HFFc6 (cell line): ENCODE results near the gene EML4. TPM values are rescaled to one million over a fixed set of nuclear protein-coding genes. Genes with fewer than 3 reads are reported as not detected.

Source experiments
- DNase-seq: peaks from one replicate; pipeline ENCODE4 v3.0.0-alpha.2; 2018
- H3K27ac Mint-ChIP-seq: 2 replicates; pipeline ENCODE4 v1.8.0; 2020; ENCODE audit warnings: mild to moderate bottlenecking, mixed read lengths
- H3K27me3 Mint-ChIP-seq: 2 replicates; pipeline ENCODE4 v1.8.0; 2021; ENCODE audit warnings: mild to moderate bottlenecking, moderate library complexity, mixed read lengths; ENCODE audit not compliant: insufficient read depth
- H3K36me3 Mint-ChIP-seq: 2 replicates; pipeline ENCODE4 v1.8.0; 2021; ENCODE audit warnings: low read depth, mixed read lengths
- H3K4me1 Mint-ChIP-seq: 2 replicates; pipeline ENCODE4 v1.8.0; 2020; ENCODE audit warnings: low read depth, mixed read lengths
- H3K4me3 Mint-ChIP-seq: 2 replicates; pipeline ENCODE4 v1.8.0; 2020; ENCODE audit warnings: mild to moderate bottlenecking, moderate library complexity, mixed read lengths
- H3K9me3 Mint-ChIP-seq: 2 replicates; pipeline ENCODE4 v1.8.0; 2020; ENCODE audit warnings: mild to moderate bottlenecking, mixed read lengths
- total RNA-seq, 6 experiments: library from RNA; stranded (reverse); fragmentation: NEBNext Ultra II Directional; extraction: Animal tissue kit (Norgen Biotek cat#: 25700); gene quantifications; 2 replicates in 1 of 6; 3 replicates in 5 of 6; pipeline ENCODE4 v1.2.3, GENCODE V29; 2021
- TF ChIP-seq, protein P1 (sequence below): fragments of 200-600 bp; sonication (generic); IDR thresholded peaks from 2 replicates; pipeline ENCODE4 v1.5.0; 2021; ENCODE audit warnings: antibody characterized with exemption, mild to moderate bottlenecking

The EML4 gene
- total RNA-seq, 6 experiments from 2014 or later: 31.7 to 35.8 (median 33.6) TPM

GRCh38 chr2:42182654-42183308 lies 13.6 kb downstream of the EML4 start:
- H3K9me3 Mint-ChIP-seq: no peaks in the 10 kb centered on the region
- no peaks in the 10 kb centered on the region for H3K27me3 Mint-ChIP-seq
- DNase-seq: no peak
- H3K27ac Mint-ChIP-seq: no peak overlapping the region
- no peaks in the 10 kb centered on the region; the same call in 1 of the 2 replicates for H3K36me3 Mint-ChIP-seq
- no peak overlapping the region for H3K4me3 Mint-ChIP-seq
- TF ChIP-seq, protein P1, sequence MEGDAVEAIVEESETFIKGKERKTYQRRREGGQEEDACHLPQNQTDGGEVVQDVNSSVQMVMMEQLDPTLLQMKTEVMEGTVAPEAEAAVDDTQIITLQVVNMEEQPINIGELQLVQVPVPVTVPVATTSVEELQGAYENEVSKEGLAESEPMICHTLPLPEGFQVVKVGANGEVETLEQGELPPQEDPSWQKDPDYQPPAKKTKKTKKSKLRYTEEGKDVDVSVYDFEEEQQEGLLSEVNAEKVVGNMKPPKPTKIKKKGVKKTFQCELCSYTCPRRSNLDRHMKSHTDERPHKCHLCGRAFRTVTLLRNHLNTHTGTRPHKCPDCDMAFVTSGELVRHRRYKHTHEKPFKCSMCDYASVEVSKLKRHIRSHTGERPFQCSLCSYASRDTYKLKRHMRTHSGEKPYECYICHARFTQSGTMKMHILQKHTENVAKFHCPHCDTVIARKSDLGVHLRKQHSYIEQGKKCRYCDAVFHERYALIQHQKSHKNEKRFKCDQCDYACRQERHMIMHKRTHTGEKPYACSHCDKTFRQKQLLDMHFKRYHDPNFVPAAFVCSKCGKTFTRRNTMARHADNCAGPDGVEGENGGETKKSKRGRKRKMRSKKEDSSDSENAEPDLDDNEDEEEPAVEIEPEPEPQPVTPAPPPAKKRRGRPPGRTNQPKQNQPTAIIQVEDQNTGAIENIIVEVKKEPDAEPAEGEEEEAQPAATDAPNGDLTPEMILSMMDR: no peak
- H3K4me1 Mint-ChIP-seq: peaks cover 39% of the 10 kb centered on the region

- Mint-ChIP-seq H3K4me3 (no peak overlapping the region), H3K27me3 (no peaks in the 10 kb centered on the region), H3K4me1 (peaks cover 39% of the 10 kb centered on the region), H3K9me3 (no peaks in the 10 kb centered on the region), H3K36me3 (no peaks in the 10 kb centered on the region; the same call in 1 of the 2 replicates), H3K27ac (no peak overlapping the region)
- DNase-seq: no peak
- TF ChIP-seq, protein P1: no peak
Observed at GRCh38 chr2:42183775-42184174, 14.6 kb downstream of the EML4 start.

DNA sequence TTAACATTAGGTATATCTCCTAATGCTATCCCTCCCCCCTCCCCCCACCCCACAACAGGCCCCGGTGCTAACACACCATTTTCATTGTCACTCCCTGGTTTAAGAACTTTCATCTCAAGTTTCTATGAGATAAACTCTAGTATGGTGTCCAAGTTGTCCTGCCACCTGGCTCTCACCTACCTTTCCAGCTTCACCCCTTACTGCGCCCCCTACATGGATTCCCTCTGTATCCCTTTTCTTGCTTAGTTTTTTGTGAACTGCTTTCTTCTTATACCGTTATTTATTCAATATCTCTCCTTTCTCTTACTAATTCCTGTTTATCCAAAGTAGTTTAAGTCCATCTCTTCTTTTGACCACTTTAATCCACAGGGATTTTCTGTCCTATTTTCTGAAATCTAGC lies 15.2 kb downstream of the EML4 start:
- H3K27ac Mint-ChIP-seq: no peak overlapping the region; the same call in 1 of the 2 replicates

DNA sequence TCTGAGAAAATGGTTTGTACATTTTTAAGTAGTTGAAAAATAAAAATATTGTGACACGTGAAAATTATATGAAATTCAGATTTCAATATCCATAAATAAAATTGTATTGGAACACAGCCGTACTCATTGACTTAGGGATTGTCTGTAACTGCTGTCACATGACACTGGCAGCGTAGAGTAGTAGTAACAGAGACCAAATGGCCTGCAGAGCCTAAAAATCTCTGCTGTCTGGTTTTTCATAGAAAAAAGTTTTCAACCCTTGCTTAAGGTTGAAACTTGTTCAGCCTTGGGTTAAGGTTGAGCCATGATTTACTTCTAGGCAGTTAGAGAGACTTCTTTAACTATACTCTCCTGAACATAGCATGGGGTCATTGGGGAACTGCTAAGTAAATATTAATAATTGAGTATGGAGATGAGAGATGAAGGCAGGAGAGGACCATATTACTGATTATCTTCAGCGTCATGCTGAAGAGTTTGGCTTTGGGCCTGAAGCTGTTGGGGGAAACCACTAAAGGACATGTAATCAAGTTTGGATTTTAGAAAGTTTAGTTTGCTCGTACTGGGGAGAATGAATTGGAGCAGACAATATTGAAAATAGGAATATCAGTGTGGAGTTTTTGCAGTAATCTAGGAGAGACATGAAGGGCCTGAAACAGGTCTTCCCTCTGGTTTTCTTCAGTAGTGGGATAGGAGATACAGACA lies 16.2 kb downstream of the EML4 start:
- no peaks in the 10 kb centered on the region; the same call in 1 of the 2 replicates for H3K36me3 Mint-ChIP-seq
- TF ChIP-seq, protein P1: no peak
- no peak for DNase-seq
- H3K9me3 Mint-ChIP-seq: no peaks in the 10 kb centered on the region
- no peaks in the 10 kb centered on the region for H3K27me3 Mint-ChIP-seq
- no peak overlapping the region for H3K4me3 Mint-ChIP-seq
- H3K4me1 Mint-ChIP-seq: peaks cover 37% of the 10 kb centered on the region
- no peak overlapping the region for H3K27ac Mint-ChIP-seq

More for the DNA sequence above, 15.2 kb downstream of the EML4 start:
- TF ChIP-seq, protein P1: no peak; the same call in 1 of the 2 replicates
- Mint-ChIP-seq H3K4me3 (no peak overlapping the region), H3K4me1 (peaks cover 39% of the 10 kb centered on the region), H3K9me3 (no peaks in the 10 kb centered on the region), H3K27me3 (no peaks in the 10 kb centered on the region), H3K36me3 (no peaks in the 10 kb centered on the region; the same call in 1 of the 2 replicates)
- no peak for DNase-seq

GRCh38 chr2:42186366-42186765 lies 17.2 kb downstream of the EML4 start:
- no peak overlapping the region for H3K4me3 Mint-ChIP-seq
- no peak overlapping the region for H3K27ac Mint-ChIP-seq
- DNase-seq: no peak
- no peaks in the 10 kb centered on the region for H3K9me3 Mint-ChIP-seq
- no peaks in the 10 kb centered on the region for H3K27me3 Mint-ChIP-seq
- peaks cover 3% of the 10 kb centered on the region; the same call in 1 of the 2 replicates for H3K36me3 Mint-ChIP-seq
- TF ChIP-seq, protein P1: no peak
- H3K4me1 Mint-ChIP-seq: peaks cover 35% of the 10 kb centered on the region
